Measurements from ENCODE around the gene ALDH7A1.
"Not testable (repeated sequence)": the region's sequence is repeated elsewhere in the genome, so short reads cannot be mapped to it uniquely, and the experiment has no call there.

ALDH7A1 gene

DNA sequence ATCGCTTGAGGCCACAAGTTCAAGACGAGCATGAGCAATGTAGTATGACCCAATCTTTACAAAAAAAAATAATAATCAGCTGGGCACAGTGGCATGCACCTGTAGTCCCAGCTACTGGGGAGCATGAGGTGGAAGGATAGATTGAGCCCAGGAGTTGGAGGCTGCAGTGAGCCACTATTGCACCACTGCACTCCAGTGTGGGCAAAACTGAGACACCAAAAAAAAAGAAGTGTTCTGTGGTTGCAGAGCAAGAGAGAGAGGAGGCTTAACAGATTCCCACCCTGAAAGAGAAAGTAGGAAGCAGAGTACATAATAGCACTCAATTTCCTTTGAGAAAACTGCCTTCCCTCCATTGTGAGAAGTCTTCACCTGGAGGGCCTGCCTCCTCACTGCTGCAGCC is 52.6 kb downstream of the ALDH7A1 start:
- no peak overlapping the region for H3K4me3 ChIP-seq (ENCODE audit: low read length)
- DNase-seq (ENCODE audit: low read depth, low spot score) = no peak

DNA sequence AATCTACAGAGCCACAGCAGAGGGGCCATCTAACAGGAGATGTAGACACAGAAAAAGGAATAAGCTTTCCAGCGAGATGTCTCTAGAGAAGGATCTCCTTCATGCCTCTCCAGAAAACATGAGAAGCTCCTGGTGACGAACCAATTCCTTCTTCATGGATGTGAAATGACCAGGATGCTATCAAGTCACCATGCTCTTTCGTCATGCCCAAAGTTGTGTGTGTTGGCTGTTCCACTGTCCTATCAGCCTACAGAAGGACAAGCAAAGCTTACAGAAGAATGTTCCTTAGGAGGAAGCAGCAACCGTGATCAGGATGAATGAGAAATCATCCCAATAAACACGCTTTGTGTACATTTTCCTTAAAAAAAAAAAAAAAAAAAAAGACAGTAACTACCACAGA is 54.4 kb downstream of the ALDH7A1 start:
- no peak overlapping the region for H3K4me3 ChIP-seq (ENCODE audit: low read length)
- no peak for DNase-seq (ENCODE audit: low read depth, low spot score)

- no peak overlapping the region for H3K4me3 ChIP-seq (ENCODE audit: low read length)
- DNase-seq (ENCODE audit: low read depth, low spot score) = no peak
Measured at GRCh38 chr5:126538579-126538978, 56.4 kb downstream of the ALDH7A1 start.

- DNase-seq (ENCODE audit: low read depth, low spot score) = no peak
- H3K4me3 ChIP-seq (ENCODE audit: low read length) = no peak overlapping the region
Measured at GRCh38 chr5:126536874-126537273, 58.1 kb downstream of the ALDH7A1 start.

DNA sequence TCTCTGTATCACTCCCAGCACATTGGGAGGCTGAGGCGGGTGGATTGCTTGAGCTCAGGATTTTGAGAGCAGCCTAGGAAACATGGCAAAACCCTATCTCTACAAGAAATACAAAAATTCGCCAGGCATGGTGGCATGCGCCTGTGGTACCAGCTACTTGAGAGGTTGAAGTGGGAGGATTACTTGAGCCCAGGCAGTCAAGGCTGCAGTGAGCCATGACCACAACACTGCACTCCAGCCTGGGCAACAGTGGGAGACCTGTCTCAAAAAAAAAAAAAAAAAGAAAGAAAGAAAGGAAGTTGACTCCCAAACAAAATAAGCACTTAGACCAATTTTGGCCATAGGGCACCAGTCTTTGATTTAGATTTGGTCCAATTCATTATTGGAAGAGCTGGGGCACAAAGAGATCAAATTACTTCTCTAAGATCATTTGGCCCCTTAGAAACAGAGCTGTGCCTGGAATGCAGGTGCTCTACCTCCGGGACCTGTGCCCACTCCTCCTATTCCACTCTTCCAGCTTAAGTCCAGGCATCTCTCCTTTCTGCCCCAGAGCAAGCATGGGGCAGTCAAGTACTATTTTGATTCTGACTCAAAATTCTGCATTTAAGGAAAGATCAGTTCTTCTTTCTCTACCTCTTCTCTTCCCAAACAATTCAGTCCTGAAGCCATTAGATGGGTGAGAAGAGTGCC is 59.0 kb downstream of the ALDH7A1 start:
- DNase-seq (ENCODE audit: low read depth, low spot score) = no peak

DNA sequence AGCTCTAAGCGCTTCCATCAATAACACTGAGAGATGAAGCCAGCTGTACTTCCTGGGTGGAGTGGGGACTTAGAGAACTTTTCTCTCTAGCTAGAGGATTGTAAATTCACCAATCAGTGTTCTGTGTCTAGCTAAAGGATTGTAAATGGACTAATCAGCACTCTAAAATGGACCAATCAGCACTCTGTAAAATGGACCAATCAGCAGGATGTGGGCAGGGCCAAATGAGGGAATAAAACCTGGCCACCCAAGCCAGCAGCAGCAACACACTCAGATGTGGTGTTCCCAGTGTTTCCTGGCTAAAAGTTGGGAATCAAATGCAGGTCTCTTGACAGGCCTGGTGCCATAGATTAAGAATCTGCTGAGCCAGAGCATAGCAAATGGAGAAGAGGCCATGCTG is 60.5 kb downstream of the ALDH7A1 start:
- H3K4me3 ChIP-seq (ENCODE audit: low read length) = no peak overlapping the region
- no peak for DNase-seq (ENCODE audit: low read depth, low spot score)

More for the DNA sequence above, 59.0 kb downstream of the ALDH7A1 start:
- no peak overlapping the region for H3K4me3 ChIP-seq (ENCODE audit: low read length)

GRCh38 chr5:126531543-126532120 is 63.4 kb downstream of the ALDH7A1 start:
- no peak for DNase-seq (ENCODE audit: low read depth, low spot score)
- no peak overlapping the region for H3K4me3 ChIP-seq (ENCODE audit: low read length)

- DNase-seq (ENCODE audit: low read depth, low spot score) = no peak
- H3K4me3 ChIP-seq (ENCODE audit: low read length) = no peak overlapping the region
Measured at GRCh38 chr5:126527892-126528291, 67.1 kb downstream of the ALDH7A1 start.

- H3K4me3 ChIP-seq (ENCODE audit: low read length) = no peak overlapping the region
- DNase-seq (ENCODE audit: low read depth, low spot score) = no peak
Measured at GRCh38 chr5:126527158-126527557, 67.9 kb downstream of the ALDH7A1 start.

DNA sequence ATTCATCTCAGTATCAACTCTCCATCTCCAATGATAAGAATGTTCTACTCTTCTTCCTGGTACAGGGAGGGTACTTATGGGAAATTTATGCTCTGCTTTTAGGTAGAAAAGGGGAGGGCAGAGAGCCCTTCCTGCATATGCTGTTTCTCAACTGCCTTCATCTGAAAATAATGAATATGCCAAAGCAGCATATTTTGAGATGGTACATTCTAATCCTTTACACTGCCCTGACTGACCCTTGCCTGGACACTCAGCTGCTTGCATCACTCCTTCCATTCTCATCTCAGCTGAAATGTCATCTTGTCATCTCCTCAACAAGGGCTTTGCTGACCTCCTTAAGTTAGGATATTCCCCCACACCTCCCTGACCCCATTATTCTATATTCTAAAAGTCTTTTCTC is 68.5 kb downstream of the ALDH7A1 start:
- H3K4me3 ChIP-seq (ENCODE audit: low read length) = no peak overlapping the region
- DNase-seq (ENCODE audit: low read depth, low spot score) = no peak

GRCh38 chr5:126525630-126526245 is 69.3 kb downstream of the ALDH7A1 start:
- DNase-seq (ENCODE audit: low read depth, low spot score) = no peak
- no peak overlapping the region for H3K4me3 ChIP-seq (ENCODE audit: low read length)

- H3K4me3 ChIP-seq (ENCODE audit: low read length) = no peak overlapping the region
- no peak for DNase-seq (ENCODE audit: low read depth, low spot score)
Measured at GRCh38 chr5:126523818-126524510, 71.1 kb downstream of the ALDH7A1 start.

DNA sequence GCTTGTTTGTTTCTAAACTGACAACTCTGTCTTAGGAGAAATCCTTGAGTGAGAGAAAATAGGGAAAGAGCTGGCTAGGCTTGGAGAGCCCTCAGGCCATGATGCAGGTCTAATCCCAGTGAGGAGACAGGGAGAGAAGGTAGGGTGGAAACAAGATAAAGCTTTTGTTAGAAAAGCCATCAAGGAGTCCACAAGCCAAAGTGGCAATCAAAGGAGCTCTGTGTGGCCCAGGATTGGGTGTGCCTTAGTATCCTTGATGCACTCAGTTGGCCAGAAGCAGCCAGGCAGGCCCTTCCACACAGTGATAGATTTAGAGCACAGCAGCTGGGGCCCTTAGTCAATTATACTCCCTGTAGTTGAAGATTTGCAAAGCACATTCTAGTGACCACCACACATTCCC is 73.9 kb downstream of the ALDH7A1 start:
- H3K4me3 ChIP-seq (ENCODE audit: low read length) = no peak overlapping the region
- no peak for DNase-seq (ENCODE audit: low read depth, low spot score)

GRCh38 chr5:126520593-126520953 is 74.4 kb downstream of the ALDH7A1 start:
- DNase-seq (ENCODE audit: low read depth, low spot score) = no peak
- no peak overlapping the region for H3K4me3 ChIP-seq (ENCODE audit: low read length)

GRCh38 chr5:126519637-126520592 is 75.1 kb downstream of the ALDH7A1 start:
- no peak for DNase-seq (ENCODE audit: low read depth, low spot score)
- H3K4me3 ChIP-seq (ENCODE audit: low read length) = no peak overlapping the region

DNA sequence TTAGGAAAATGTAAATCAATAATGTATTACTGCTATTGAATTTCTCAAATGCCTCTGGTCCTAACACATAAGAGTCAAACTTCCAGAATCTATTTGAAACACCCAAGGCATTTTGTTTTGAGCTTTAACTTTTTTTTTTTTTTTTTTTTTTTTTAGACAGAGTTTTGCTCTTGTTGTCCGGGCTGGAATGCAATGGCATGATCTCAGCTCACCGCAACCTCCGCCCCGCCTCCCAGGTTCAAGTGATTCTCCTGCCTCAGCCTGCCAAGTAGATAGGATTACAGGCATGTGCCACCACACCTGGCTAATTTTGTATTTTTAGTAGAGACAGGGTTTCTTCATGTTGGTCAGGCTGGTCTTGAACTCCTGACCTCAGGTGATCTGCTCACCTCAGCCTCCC is 75.8 kb downstream of the ALDH7A1 start:
- H3K4me3 ChIP-seq (ENCODE audit: low read length); DNase-seq (ENCODE audit: low read depth, low spot score): not testable (repeated sequence)

DNA sequence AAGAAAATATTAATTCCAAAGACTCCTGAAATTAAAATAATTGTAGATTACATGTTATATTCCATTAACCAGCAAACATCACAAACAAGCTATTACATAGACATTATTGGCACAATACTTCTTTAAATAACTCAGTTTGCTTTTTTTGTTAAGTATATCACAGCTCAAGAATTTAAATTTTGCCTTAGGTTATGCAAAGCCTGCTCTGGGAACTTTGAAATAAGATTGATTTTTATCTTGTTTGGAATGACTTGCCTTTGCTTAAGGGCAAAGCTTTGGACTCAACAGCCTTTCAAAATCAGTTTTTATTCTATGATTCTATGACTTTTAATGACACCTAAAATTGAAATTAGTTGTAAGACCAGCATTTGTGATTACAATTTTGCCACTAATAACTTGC is 78.2 kb downstream of the ALDH7A1 start:
- DNase-seq (ENCODE audit: low read depth, low spot score) = no peak
- no peak overlapping the region for H3K4me3 ChIP-seq (ENCODE audit: low read length)

DNA sequence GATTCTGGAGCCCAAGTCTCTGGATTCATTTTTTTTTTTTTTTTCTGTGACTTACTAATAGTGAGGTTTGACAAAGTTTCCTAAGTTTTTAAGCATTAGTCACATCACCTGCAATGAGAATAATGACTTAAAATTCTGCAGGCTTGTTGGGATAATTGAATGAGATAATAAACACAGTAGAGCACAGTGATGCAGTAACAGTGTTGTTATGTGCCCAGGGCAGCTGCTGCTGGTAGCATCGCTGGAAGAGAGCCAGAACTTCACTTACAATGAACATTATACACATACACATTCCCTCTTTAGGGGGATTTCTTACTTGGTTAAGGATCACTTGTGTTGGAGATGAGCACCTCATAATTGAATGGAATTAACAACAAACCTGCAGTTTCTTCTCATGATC is 78.9 kb downstream of the ALDH7A1 start:
- no peak overlapping the region for H3K4me3 ChIP-seq (ENCODE audit: low read length)
- no peak for DNase-seq (ENCODE audit: low read depth, low spot score)

GRCh38 chr5:126515337-126515736 is 79.7 kb downstream of the ALDH7A1 start:
- no peak for DNase-seq (ENCODE audit: low read depth, low spot score)
- H3K4me3 ChIP-seq (ENCODE audit: low read length) = no peak overlapping the region
